Naive thymus-derived CD8-positive, alpha-beta T cell (primary cell): ENCODE measurements around the gene DUSP16. TPM values are rescaled to one million over a fixed set of nuclear protein-coding genes. Genes with fewer than 3 reads are reported as not detected.

ENCODE experiments used
- ATAC-seq, 2 donors: fragments of 150-1000 bp; cut with Tn5 transposase in 1 of 2; sonication (Bioruptor Pico), chemical (Tn5 transposase) in 1 of 2; 1 replicate in 1 of 2; 2 replicates in 1 of 2; pipeline ENCODE4 v1.10.0; 2021; ENCODE audit warnings: mild to moderate bottlenecking in 2 of 2, moderate library complexity in 2 of 2
- POLR2A ChIA-PET: fragments of 350-600 bp; sonication (Branson Sonifier 250); formaldehyde crosslinking; loops from one replicate; lab custom pipeline; 2021; ENCODE audit warnings: antibody characterized with exemption; lab: Charles Lee
- DNase-seq, 10 donors: peaks; one replicate each; pipeline versions ENCODE4 v3.0.0 to v3.0.0-alpha.2; 2020 to 2022
- H3K27ac Mint-ChIP-seq, 10 donors: one replicate each; pipeline ENCODE4 v1.8.0; 2020 to 2022; ENCODE audit warnings: mild to moderate bottlenecking in 10 of 10, mixed read lengths in 10 of 10, moderate library complexity in 4 of 10, inconsistent platforms in 1 of 10
- H3K27me3 Mint-ChIP-seq, 5 donors: one replicate each; pipeline ENCODE4 v1.8.0; 2021 to 2022; ENCODE audit warnings: mixed read lengths in 5 of 5
- H3K36me3 Mint-ChIP-seq, 3 donors: one replicate each; pipeline ENCODE4 v1.8.0; 2020 to 2022; ENCODE audit warnings: mixed read lengths in 3 of 3, mild to moderate bottlenecking in 2 of 3, inconsistent platforms in 1 of 3
- H3K4me1 Mint-ChIP-seq, 4 donors: one replicate each; pipeline ENCODE4 v1.8.0; 2021 to 2022; ENCODE audit warnings: mixed read lengths in 4 of 4
- H3K4me3 Mint-ChIP-seq, 10 donors: one replicate each; pipeline ENCODE4 v1.8.0; 2020 to 2022; ENCODE audit warnings: mild to moderate bottlenecking in 10 of 10, mixed read lengths in 10 of 10, moderate library complexity in 6 of 10, inconsistent platforms in 1 of 10
- H3K9me3 Mint-ChIP-seq, 9 donors: one replicate each; pipeline ENCODE4 v1.8.0; 2020 to 2022; ENCODE audit warnings: mixed read lengths in 9 of 9, mild to moderate bottlenecking in 3 of 9, inconsistent platforms in 1 of 9, moderate library complexity in 1 of 9
- polyA plus RNA-seq, 3 donors: library from polyadenylated mRNA; unstranded; fragments of 300-500 nt; fragmentation: Illumina TruSeq; gene quantifications; one replicate each; pipeline ENCODE4 v1.2.3, GENCODE V29; 2021
- total RNA-seq, 8 experiments: library from RNA in 2 of 8; stranded (reverse) in 2 of 8; gene quantifications; one replicate each; pipeline ENCODE4 v1.2.3 and lab custom pipeline; 2021 to 2026

DUSP16 gene
- total RNA-seq: 10 to 100 TPM; 27.0 to 30.4 TPM
- 1 to 10 TPM; 4.5 to 4.7 (median 4.6) TPM for polyA plus RNA-seq
- 29.3 to 99.2 (median 57.6) reads per million in 6 experiments for total RNA-seq (lab: John Stamatoyannopoulos, UW)

- H3K4me1 Mint-ChIP-seq: peaks cover 11 to 37% (median 30%) of the 10 kb centered on the region in 4 donors
- ATAC-seq (peak; percentile 69 to 70), DNase-seq (peak; percentile 57 to 92 (median 84))
- H3K27ac Mint-ChIP-seq: peak within 1 kb of the TSS; percentile 93 to 99 (median 98)
- POLR2A ChIA-PET: interaction anchor here (0.6 to 3.9 kb wide), 23 partner anchors 8 to 649 kb away, joined by 3 to 18 read pairs (median 4); partner anchors contain the start of genes BORCS5 and CREBL2
- H3K27me3 Mint-ChIP-seq: no peaks in the 10 kb centered on the region
- peaks cover 0 to 3% (median 0%) of the 10 kb centered on the region in 3 donors for H3K36me3 Mint-ChIP-seq
- H3K9me3 Mint-ChIP-seq: peaks cover 0 to 5% (median 0%) of the 10 kb centered on the region in 9 donors
- peak within 1 kb of the TSS; percentile 85 to 95 (median 94) for H3K4me3 Mint-ChIP-seq
Measured at GRCh38 chr12:12562585-12563261, at the start of gene DUSP16. Gene DUSP16 (minus strand): TSS chr12:12562863. CDS start chr12:12521098, 41,765 bp downstream.

GRCh38 chr12:12612358-12612757 lies 49.7 kb upstream of the DUSP16 start:
- peak overlapping the region; percentile 89 to 100 (median 99) for H3K27ac Mint-ChIP-seq
- no peaks in the 10 kb centered on the region for H3K27me3 Mint-ChIP-seq
- POLR2A ChIA-PET: interaction anchor here (0.6 to 4.0 kb wide), 15 partner anchors 9 to 256 kb away, joined by 3 to 25 read pairs (median 4); partner anchors contain the start of genes BORCS5 and DUSP16
- ATAC-seq (peak; percentile 22 to 23), DNase-seq (peak in 5 of 10 donors; percentile 5 to 48 (median 20))
- H3K36me3 Mint-ChIP-seq: peaks cover 0 to 19% (median 3%) of the 10 kb centered on the region in 3 donors
- H3K4me3 Mint-ChIP-seq: peak overlapping the region; percentile 87 to 99 (median 92)
- no peaks in the 10 kb centered on the region for H3K9me3 Mint-ChIP-seq
- H3K4me1 Mint-ChIP-seq: peaks cover 21 to 66% (median 60%) of the 10 kb centered on the region in 4 donors

GRCh38 chr12:12611512-12612306 lies 49.0 kb upstream of the DUSP16 start, which contains the start of gene CREBL2:
Gene CREBL2 (plus strand): TSS chr12:12611876. CDS start chr12:12612173, 297 bp downstream.
- peak; percentile 89 for ATAC-seq

GRCh38 chr12:12610711-12611110 lies 48.0 kb upstream of the DUSP16 start:
- Mint-ChIP-seq H3K36me3 (peaks cover 0 to 17% (median 3%) of the 10 kb centered on the region in 3 donors), H3K27me3 (no peaks in the 10 kb centered on the region), H3K4me3 (peak overlapping the region; percentile 87 to 99 (median 92)), H3K4me1 (peaks cover 15 to 56% (median 44%) of the 10 kb centered on the region in 4 donors), H3K27ac (peak overlapping the region; percentile 89 to 100 (median 99)), H3K9me3 (no peaks in the 10 kb centered on the region)
- ATAC-seq (no peak), DNase-seq (no peak)
- POLR2A ChIA-PET: interaction anchor here (0.9 to 4.0 kb wide), 6 partner anchors 13 to 253 kb away, joined by 3 to 25 read pairs (median 8); partner anchors contain the start of gene BORCS5

More at GRCh38 chr12:12611512-12612306, 49.0 kb upstream of the DUSP16 start, which contains the start of gene CREBL2:
- Mint-ChIP-seq H3K9me3 (no peaks in the 10 kb centered on the region), H3K27me3 (no peaks in the 10 kb centered on the region), H3K4me1 (peaks cover 19 to 66% (median 54%) of the 10 kb centered on the region in 4 donors), H3K27ac (peak within 1 kb of the TSS; percentile 89 to 100 (median 99)), H3K4me3 (peak within 1 kb of the TSS; percentile 87 to 99 (median 92)), H3K36me3 (peaks cover 0 to 17% (median 3%) of the 10 kb centered on the region in 3 donors)
- peak; percentile 74 to 93 (median 88) for DNase-seq
- POLR2A ChIA-PET: interaction anchor here (0.6 to 4.0 kb wide), 18 partner anchors 10 to 255 kb away, joined by 3 to 25 read pairs (median 4); partner anchors contain the start of genes BORCS5 and DUSP16

GRCh38 chr12:12609692-12610091 lies 47.0 kb upstream of the DUSP16 start:
- peak overlapping the region in 1 of 10 donors; percentile 30 for H3K4me3 Mint-ChIP-seq
- no peaks in the 10 kb centered on the region for H3K9me3 Mint-ChIP-seq
- DNase-seq (no peak), ATAC-seq (no peak)
- peak overlapping the region in 6 of 10 donors; percentile 16 to 98 (median 57) for H3K27ac Mint-ChIP-seq
- H3K27me3 Mint-ChIP-seq: no peaks in the 10 kb centered on the region
- peaks cover 0 to 12% (median 3%) of the 10 kb centered on the region in 3 donors for H3K36me3 Mint-ChIP-seq
- peaks cover 15 to 49% (median 37%) of the 10 kb centered on the region in 4 donors for H3K4me1 Mint-ChIP-seq
- POLR2A ChIA-PET: interaction anchor here (0.7 to 0.8 kb wide), 3 partner anchors 97 to 1064 kb away, joined by 3 to 6 read pairs (median 3); no protein-coding TSS in a partner anchor

DNA sequence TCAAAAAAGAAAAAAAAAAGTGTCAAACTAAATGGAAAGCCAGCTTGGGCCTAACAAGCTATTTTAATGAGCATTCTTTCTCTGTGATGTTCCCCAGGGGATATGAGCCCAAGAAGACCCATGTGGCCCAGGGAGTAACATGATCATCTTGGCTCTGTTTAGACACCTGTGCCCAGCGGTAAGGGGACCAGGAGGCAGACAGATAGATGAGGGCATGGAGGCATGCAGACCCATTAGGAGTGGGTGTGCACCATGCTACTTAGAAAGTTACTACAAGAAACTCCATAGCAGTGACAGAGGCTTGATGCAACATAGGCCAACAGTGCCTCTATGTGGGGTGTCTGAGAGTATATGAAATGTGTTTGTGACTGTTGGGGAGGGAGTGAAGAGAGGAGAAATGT lies 45.9 kb upstream of the DUSP16 start:
- ATAC-seq: no peak
- peaks cover 0 to under 1% (median under 1%) of the 10 kb centered on the region in 3 donors for H3K36me3 Mint-ChIP-seq
- POLR2A ChIA-PET: no interaction called here

DNA sequence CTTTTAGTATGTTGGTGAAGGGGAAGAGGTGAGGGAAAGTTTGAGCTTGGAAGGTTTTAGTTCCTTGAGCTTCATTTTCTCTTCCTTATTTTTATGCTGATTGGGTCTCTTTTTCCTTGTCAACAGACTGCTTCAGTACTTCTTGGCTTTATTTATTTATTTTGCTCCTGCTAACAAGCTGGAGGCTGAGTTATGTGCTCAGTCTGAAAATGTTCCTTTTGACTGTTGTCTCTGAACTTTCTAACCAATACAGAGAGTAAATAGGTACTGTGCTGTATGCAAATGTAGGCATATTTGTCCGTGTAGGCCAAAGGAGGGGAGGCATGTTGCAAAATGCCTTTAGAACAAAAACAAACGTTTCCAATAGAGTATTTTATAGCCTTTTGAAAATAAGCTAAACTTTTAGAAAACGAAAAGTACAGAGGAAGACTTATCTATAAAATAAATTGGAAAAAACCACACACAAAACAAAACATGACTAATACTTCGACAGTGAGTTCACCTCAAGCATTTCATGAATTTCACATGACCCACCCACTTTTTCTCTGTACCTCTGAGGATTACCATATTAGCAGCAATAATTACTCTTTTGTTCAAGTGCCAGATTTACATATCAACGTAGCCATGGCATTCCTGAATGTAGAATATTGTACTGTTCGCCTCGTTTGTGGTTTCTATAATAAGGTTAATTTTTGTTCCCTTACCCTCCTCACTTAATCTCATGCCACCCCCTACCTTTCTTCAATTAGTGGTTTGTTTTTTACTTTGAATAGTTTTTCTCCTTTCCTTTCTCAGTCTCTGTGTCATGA lies 44.3 kb upstream of the DUSP16 start:
- H3K36me3 Mint-ChIP-seq: no peaks in the 10 kb centered on the region
- no peak for ATAC-seq
- no peak for DNase-seq
- H3K4me3 Mint-ChIP-seq: no peak overlapping the region
- H3K4me1 Mint-ChIP-seq: peaks cover 2 to 23% (median 15%) of the 10 kb centered on the region in 4 donors
- POLR2A ChIA-PET: interaction anchor here (0.6 to 0.8 kb wide), 2 partner anchors 13 to 109 kb away, joined by 3 to 5 read pairs; no protein-coding TSS in a partner anchor
- no peaks in the 10 kb centered on the region for H3K9me3 Mint-ChIP-seq
- H3K27ac Mint-ChIP-seq: peak overlapping the region in 2 of 10 donors; percentile 8 to 33
- no peaks in the 10 kb centered on the region for H3K27me3 Mint-ChIP-seq

More for the DNA sequence above, 45.9 kb upstream of the DUSP16 start:
- Mint-ChIP-seq H3K27me3 (no peaks in the 10 kb centered on the region), H3K27ac (peak overlapping the region in 8 of 10 donors; percentile 9 to 91 (median 54)), H3K4me1 (peaks cover 12 to 38% (median 28%) of the 10 kb centered on the region in 4 donors), H3K9me3 (no peaks in the 10 kb centered on the region), H3K4me3 (peak overlapping the region in 4 of 10 donors; percentile 5 to 76 (median 35))
- no peak for DNase-seq

GRCh38 chr12:12604740-12605139 lies 42.1 kb upstream of the DUSP16 start:
- Mint-ChIP-seq H3K36me3 (no peaks in the 10 kb centered on the region), H3K4me1 (peaks cover 0 to 8% (median 1%) of the 10 kb centered on the region in 4 donors), H3K9me3 (no peaks in the 10 kb centered on the region), H3K27me3 (peaks cover 0 to 8% (median 0%) of the 10 kb centered on the region in 5 donors), H3K4me3 (no peak overlapping the region), H3K27ac (peak overlapping the region in 1 of 10 donors; percentile 63)
- no peak for ATAC-seq
- DNase-seq: no peak
- POLR2A ChIA-PET: interaction anchor here (0.6 kb wide), 1 partner anchor 31 kb away, joined by 5 read pairs; no protein-coding TSS in a partner anchor

- Mint-ChIP-seq H3K4me3 (no peak overlapping the region), H3K4me1 (no peaks in the 10 kb centered on the region), H3K9me3 (peaks cover 0 to 1% (median 0%) of the 10 kb centered on the region in 9 donors), H3K36me3 (no peaks in the 10 kb centered on the region), H3K27me3 (peaks cover 0 to 8% (median 0%) of the 10 kb centered on the region in 5 donors), H3K27ac (no peak overlapping the region)
- DNase-seq: no peak
- POLR2A ChIA-PET: interaction anchor here (1.1 to 1.2 kb wide), 2 partner anchors 15 to 38 kb away, joined by 3 read pairs; partner anchors contain the start of gene DUSP16
- no peak for ATAC-seq
Measured at GRCh38 chr12:12600659-12601058, 38.0 kb upstream of the DUSP16 start.

DNA sequence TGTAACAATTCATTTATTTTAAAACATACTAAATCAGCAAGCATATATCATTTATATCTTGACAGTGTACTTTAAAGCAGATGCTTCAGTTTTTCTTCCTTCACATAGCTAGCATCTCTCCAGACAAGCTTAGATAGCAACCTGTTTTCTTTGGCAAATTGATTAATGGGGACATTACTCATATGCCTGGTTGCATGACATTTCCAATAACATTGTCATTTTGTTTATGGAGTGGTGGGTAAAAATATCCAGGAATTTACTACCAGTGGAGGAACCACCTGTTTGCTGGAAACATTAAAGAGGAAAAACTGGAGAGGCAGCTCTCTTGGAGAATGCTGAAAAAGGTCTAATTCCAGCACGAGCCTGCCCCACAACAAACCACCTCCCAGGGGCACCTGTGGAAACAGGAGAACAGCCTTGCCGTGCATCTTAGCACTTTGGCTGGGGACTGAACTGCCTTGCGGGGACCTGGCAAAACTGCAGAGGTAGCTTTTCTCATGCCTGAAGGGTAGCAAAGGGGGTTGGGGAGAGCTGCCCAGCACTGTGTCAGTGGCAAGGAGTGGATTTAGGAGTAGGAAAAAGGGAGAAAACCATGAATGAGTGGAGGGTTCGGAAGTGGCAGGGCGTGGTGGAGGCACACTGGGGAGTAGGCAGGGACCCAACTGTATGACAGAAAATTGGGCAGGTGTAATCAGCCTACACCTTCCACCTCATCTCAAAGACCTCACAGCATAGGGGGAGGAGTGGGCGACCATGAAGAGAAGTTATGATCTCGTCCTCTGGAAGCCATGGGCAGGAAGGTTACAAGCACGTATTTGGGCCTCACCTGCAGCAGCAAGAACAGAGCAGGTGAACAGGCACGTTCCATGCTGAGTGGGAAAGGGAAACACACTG lies 37.3 kb upstream of the DUSP16 start:
- no peaks in the 10 kb centered on the region for H3K4me1 Mint-ChIP-seq

More for the DNA sequence above, 37.3 kb upstream of the DUSP16 start:
- POLR2A ChIA-PET: interaction anchor here (1.1 to 1.2 kb wide), 2 partner anchors 16 to 37 kb away, joined by 3 read pairs; partner anchors contain the start of gene DUSP16
- H3K9me3 Mint-ChIP-seq: peaks cover 0 to 1% (median 0%) of the 10 kb centered on the region in 9 donors
- H3K36me3 Mint-ChIP-seq: no peaks in the 10 kb centered on the region
- no peak for DNase-seq
- peak overlapping the region in 2 of 10 donors; percentile 3 to 76 for H3K27ac Mint-ChIP-seq
- H3K27me3 Mint-ChIP-seq: peaks cover 0 to 8% (median 0%) of the 10 kb centered on the region in 5 donors
- ATAC-seq: no peak
- H3K4me3 Mint-ChIP-seq: no peak overlapping the region
